Measurements from ENCODE around the gene BMAL1. TPM values are rescaled to one million over a fixed set of nuclear protein-coding genes. Genes with fewer than 3 reads are reported as not detected.

The BMAL1 gene
- total and polyA plus RNA-seq, 8 donors = 7.1 to 132 (median 16.4) TPM

- TF ChIP-seq POLR2A (IDR thresholded peaks at IDR 0.05) (no peak), POLR2AphosphoS5 (IDR thresholded peaks at IDR 0.05) (no peak), EP300 (IDR thresholded peaks at IDR 0.05) (no peak), CTCF (IDR thresholded peaks at IDR 0.05) (no peak)
- no peaks in the 10 kb centered on the region for H3K9me3 ChIP-seq
- H3K4me1 ChIP-seq = peaks cover under 1 to 14% (median 9%) of the 10 kb centered on the region in 4 donors
- H3K36me3 ChIP-seq = peaks cover 0 to 41% (median 40%) of the 10 kb centered on the region in 4 donors
- H3K27me3 ChIP-seq = no peaks in the 10 kb centered on the region
- H3K27ac ChIP-seq = no peak overlapping the region
- intact Hi-C loops (cut with DNase I; ENCODE audit: low total_unique reads) = loop anchor here (10.0 kb wide), 1 partner anchor 65 kb away; no protein-coding TSS in a partner anchor
- DNase-seq = no peak
- 93 to 97% (median 94%) methylated on average over 6 of the region's 6 CpGs for WGBS, 5 donors
- no peak overlapping the region for H3K4me3 ChIP-seq
These were observed 72.0 kb downstream of the BMAL1 start for GRCh38 chr11:13349581-13349980.

- Histone ChIP-seq H3K36me3 (peaks cover 23 to 72% (median 64%) of the 10 kb centered on the region in 4 donors), H3K27me3 (no peaks in the 10 kb centered on the region), H3K4me1 (peaks cover 0 to 11% (median 6%) of the 10 kb centered on the region in 4 donors), H3K9me3 (no peaks in the 10 kb centered on the region), H3K4me3 (no peak overlapping the region), H3K27ac (no peak overlapping the region)
- intact Hi-C loops (cut with DNase I; ENCODE audit: low total_unique reads) = no loop called here
- TF ChIP-seq EP300 (IDR thresholded peaks at IDR 0.05) = no peak
- TF ChIP-seq POLR2A (IDR thresholded peaks at IDR 0.05) = no peak
- no peak for TF ChIP-seq POLR2AphosphoS5 (IDR thresholded peaks at IDR 0.05)
- TF ChIP-seq CTCF (IDR thresholded peaks at IDR 0.05) = no peak
- WGBS, 5 donors = 79 to 85% (median 84%) methylated on average over 6 of the region's 6 CpGs
- DNase-seq = no peak
These were observed 75.1 kb downstream of the BMAL1 start for GRCh38 chr11:13352711-13353110.

- H3K27me3 ChIP-seq = no peaks in the 10 kb centered on the region
- TF ChIP-seq POLR2A (IDR thresholded peaks at IDR 0.05) = no peak
- no peak for TF ChIP-seq POLR2AphosphoS5 (IDR thresholded peaks at IDR 0.05)
- TF ChIP-seq CTCF (IDR thresholded peaks at IDR 0.05) = no peak
- no peak for TF ChIP-seq EP300 (IDR thresholded peaks at IDR 0.05)
- intact Hi-C loops (cut with DNase I; ENCODE audit: low total_unique reads) = no loop called here
- H3K9me3 ChIP-seq = no peaks in the 10 kb centered on the region
- H3K27ac ChIP-seq = no peak overlapping the region
- 85 to 91% (median 88%) methylated on average over 6 of the region's 6 CpGs for WGBS, 5 donors
- DNase-seq = no peak
- no peak overlapping the region for H3K4me3 ChIP-seq
- H3K36me3 ChIP-seq = peaks cover 28 to 88% (median 79%) of the 10 kb centered on the region in 4 donors
- H3K4me1 ChIP-seq = no peaks in the 10 kb centered on the region
These were observed 76.7 kb downstream of the BMAL1 start for GRCh38 chr11:13354335-13354734.

GRCh38 chr11:13355191-13355590 is 77.6 kb downstream of the BMAL1 start:
- Histone ChIP-seq H3K27me3 (no peaks in the 10 kb centered on the region), H3K4me3 (no peak overlapping the region), H3K9me3 (no peaks in the 10 kb centered on the region), H3K36me3 (peaks cover 30 to 93% (median 80%) of the 10 kb centered on the region in 4 donors), H3K4me1 (no peaks in the 10 kb centered on the region), H3K27ac (no peak overlapping the region)
- intact Hi-C loops (cut with DNase I; ENCODE audit: low total_unique reads) = no loop called here
- WGBS, 5 donors = 92 to 98% (median 93%) methylated on average over 4 of the region's 4 CpGs
- DNase-seq = no peak
- TF ChIP-seq CTCF (IDR thresholded peaks at IDR 0.05) = no peak
- no peak for TF ChIP-seq POLR2A (IDR thresholded peaks at IDR 0.05)
- no peak for TF ChIP-seq EP300 (IDR thresholded peaks at IDR 0.05)
- no peak for TF ChIP-seq POLR2AphosphoS5 (IDR thresholded peaks at IDR 0.05)

Measured in stomach (tissue), 9 donors.